IMR-90 (cell line): ENCODE data around the gene CWC25. TPM values are rescaled to one million over a fixed set of nuclear protein-coding genes. Genes with fewer than 3 reads are reported as not detected.

ENCODE experiments used
- ATAC-seq: fragments of 200-7000 bp; cut with Tn5 transposase; 2 replicates; pipeline ENCODE4 v1.9.1; 2020; ENCODE audit warnings: low read depth, mild to moderate bottlenecking, moderate library complexity
- BruUV-seq: library from RNA; stranded (reverse); fragments of 400-500 nt; replicated peaks from 2 replicates; lab custom pipeline; 2021; lab: Mats Ljungman, UMichigan
- CTCF ChIA-PET: fragments of 300-600 bp; formaldehyde crosslinking; extraction: SDS; loops from one replicate; lab custom pipeline; 2021; ENCODE audit warnings: antibody characterized with exemption; lab: Yijun Ruan, JAX
- POLR2A ChIA-PET: fragments of 300-600 bp; sonication (Branson Sonifier 250); formaldehyde crosslinking; loops from one replicate; lab custom pipeline; 2022; ENCODE audit warnings: antibody characterized with exemption; ENCODE audit not compliant: unreplicated experiment; lab: Charles Lee
- DNase-seq: peaks from one replicate; pipeline ENCODE4 v3.0.0; 2013
- H2AFZ ChIP-seq: replicated peaks from 2 replicates; pipeline ENCODE3; 2013; ENCODE audit warnings: low read length, mild to moderate bottlenecking; ENCODE audit not compliant: poor library complexity
- H2AK5ac ChIP-seq: 2 replicates; pipeline ENCODE4 v1.6.1; 2013; ENCODE audit warnings: low read depth, low read length, inconsistent platforms
- H2AK9ac ChIP-seq: replicated peaks from 2 replicates; pipeline ENCODE3; 2013; ENCODE audit warnings: mild to moderate bottlenecking, low read depth, low read length, moderate library complexity; ENCODE audit not compliant: poor library complexity
- H2BK120ac ChIP-seq: 2 replicates; pipeline ENCODE4 v1.6.1; 2013; ENCODE audit warnings: low read depth, low read length, inconsistent platforms
- H2BK15ac ChIP-seq: 3 replicates; pipeline ENCODE4 v1.6.1; 2013; ENCODE audit warnings: low read depth, low read length, inconsistent platforms
- H2BK20ac ChIP-seq: 2 replicates; pipeline ENCODE4 v1.6.1; 2013; ENCODE audit warnings: low read depth, mild to moderate bottlenecking, inconsistent platforms, low read length, moderate library complexity
- H2BK5ac ChIP-seq: 2 replicates; pipeline ENCODE4 v1.6.1; 2013; ENCODE audit warnings: mild to moderate bottlenecking, low read depth, low read length, inconsistent platforms; ENCODE audit not compliant: poor library complexity, severe bottlenecking
- H3K14ac ChIP-seq: replicated peaks from 2 replicates; pipeline ENCODE4 v1.6.1; 2013; ENCODE audit warnings: low read depth, low read length, inconsistent platforms
- H3K18ac ChIP-seq: 2 replicates; pipeline ENCODE4 v1.6.1; 2013; ENCODE audit warnings: low read depth, low read length, control low read depth
- H3K23ac ChIP-seq: 2 replicates; pipeline ENCODE4 v1.6.1; 2013; ENCODE audit warnings: low read depth, low read length, inconsistent platforms
- H3K27ac ChIP-seq: 2 replicates; pipeline ENCODE4 v1.5.1; 2013; ENCODE audit warnings: mild to moderate bottlenecking, control low read depth, low read length; ENCODE audit not compliant: insufficient read depth
- H3K27me3 ChIP-seq: 2 replicates; pipeline ENCODE4 v1.6.1; 2013; ENCODE audit warnings: low read length; ENCODE audit not compliant: control insufficient read depth, insufficient read depth
- H3K36me3 ChIP-seq: 2 replicates; pipeline ENCODE4 v1.6.1; 2013; ENCODE audit warnings: low read length, mixed read lengths; ENCODE audit not compliant: control insufficient read depth, insufficient read depth
- H3K4ac ChIP-seq: 2 replicates; pipeline ENCODE4 v1.6.1; 2013; ENCODE audit warnings: low read depth, low read length, inconsistent platforms
- H3K4me1 ChIP-seq: 2 replicates; pipeline ENCODE4 v1.6.1; 2013; ENCODE audit warnings: low read length, mixed read lengths; ENCODE audit not compliant: control insufficient read depth, insufficient read depth
- H3K4me2 ChIP-seq: 2 replicates; pipeline ENCODE4 v1.6.1; 2013; ENCODE audit warnings: low read depth, mild to moderate bottlenecking, control low read depth, low read length, moderate library complexity
- H3K4me3 ChIP-seq: 2 replicates; pipeline ENCODE4 v1.5.1; 2013; ENCODE audit warnings: low read depth, mild to moderate bottlenecking, control low read depth, low read length, moderate library complexity; ENCODE audit not compliant: insufficient read depth
- H3K56ac ChIP-seq: 2 replicates; pipeline ENCODE4 v1.6.1; 2013; ENCODE audit warnings: low read length, inconsistent platforms; ENCODE audit not compliant: insufficient read depth; ENCODE audit errors: extremely low read depth
- H3K79me1 ChIP-seq, 2 experiments: 2 replicates each; pipeline ENCODE4 v1.6.1; 2013; ENCODE audit warnings: low read length in 2 of 2, inconsistent platforms in 1 of 2, low read depth in 1 of 2
- H3K9ac ChIP-seq: 2 replicates; pipeline ENCODE4 v1.6.1; 2013; ENCODE audit warnings: low read depth, low read length, control low read depth
- H3K9me1 ChIP-seq: 2 replicates; pipeline ENCODE4 v1.6.1; 2013; ENCODE audit warnings: low read length, inconsistent platforms; ENCODE audit not compliant: insufficient read depth
- H3K9me3 ChIP-seq: 2 replicates; pipeline ENCODE4 v1.6.1; 2013; ENCODE audit warnings: low read length; ENCODE audit not compliant: control insufficient read depth, insufficient read depth
- H4K20me1 ChIP-seq: 2 replicates; pipeline ENCODE4 v1.6.1; 2013; ENCODE audit warnings: low read length, inconsistent platforms; ENCODE audit not compliant: insufficient read depth
- H4K5ac ChIP-seq: 2 replicates; pipeline ENCODE4 v1.6.1; 2013; ENCODE audit warnings: mild to moderate bottlenecking, low read depth, low read length, control low read depth
- H4K8ac ChIP-seq, 2 experiments: 2 replicates each; pipeline ENCODE4 v1.6.1; 2013; ENCODE audit warnings: low read depth in 2 of 2, low read length in 2 of 2, control low read depth in 1 of 2, inconsistent platforms in 1 of 2
- H4K91ac ChIP-seq: 2 replicates; pipeline ENCODE4 v1.6.1; 2013; ENCODE audit warnings: low read depth, low read length, inconsistent platforms; ENCODE audit not compliant: insufficient read depth
- BHLHE40 ChIP-seq: fragments of 150-350 bp; IDR thresholded peaks from 2 replicates; pipeline ENCODE4 v1.6.1; 2016; ENCODE audit warnings: mild to moderate bottlenecking, low read depth, low read length
- CEBPB ChIP-seq: IDR thresholded peaks from 2 replicates; pipeline ENCODE4 v1.6.1; 2012; ENCODE audit warnings: low read depth, low read length, improper control_type of control experiment
- CHD1 ChIP-seq: IDR thresholded peaks from 2 replicates; pipeline ENCODE4 v1.6.1; 2012; ENCODE audit warnings: low read depth, low read length, improper control_type of control experiment
- FOS ChIP-seq: fragments of 150-350 bp; IDR thresholded peaks from 2 replicates; pipeline ENCODE4 v1.6.1; 2016; ENCODE audit warnings: low read depth, low read length
- MAFK ChIP-seq: IDR thresholded peaks from 2 replicates; pipeline ENCODE4 v1.6.1; 2012; ENCODE audit warnings: low read depth, low read length, improper control_type of control experiment
- MXI1 ChIP-seq: IDR thresholded peaks from 2 replicates; pipeline ENCODE4 v1.6.1; 2012; ENCODE audit warnings: low read depth, mild to moderate bottlenecking, low read length, moderate library complexity, borderline replicate concordance
- NFE2L2 ChIP-seq: fragments of 150-350 bp; IDR thresholded peaks from 2 replicates; pipeline ENCODE4 v1.6.1; 2016; ENCODE audit warnings: low read depth, mild to moderate bottlenecking, low read length
- POLR2A ChIP-seq: IDR thresholded peaks from 2 replicates; pipeline ENCODE4 v1.6.1; 2012; ENCODE audit warnings: mild to moderate bottlenecking, low read depth, low read length
- RFX5 ChIP-seq: IDR thresholded peaks from 2 replicates; pipeline ENCODE4 v1.8.0; 2012; ENCODE audit warnings: low read depth, mild to moderate bottlenecking, low read length, moderate library complexity
- SMC3 ChIP-seq: fragments of 150-350 bp; IDR thresholded peaks from 2 replicates; pipeline ENCODE4 v1.6.1; 2016; ENCODE audit warnings: low read depth, mild to moderate bottlenecking, antibody characterized with exemption, low read length, moderate library complexity
- WGBS, 2 experiments: methylation state at CpG; one replicate each; pipeline versions ENCODE4 v1.1.5 to v1.1.7; 2013; ENCODE audit warnings: missing lambda C conversion rate in 2 of 2; ENCODE audit not compliant: insufficient read length in 1 of 2; ENCODE audit errors: extremely low coverage in 2 of 2; 5-methylcytosine and 5-hydroxymethylcytosine counted together
- dilution Hi-C: fragments of 300-500 bp; cut with HindIII; formaldehyde crosslinking; loops from one replicate; pipeline ENCODE4 v1.14.3; 2018; ENCODE audit warnings: low sequenced_read_pairs; ENCODE audit not compliant: unreplicated experiment
- in situ Hi-C: fragments of 300-500 bp; cut with MboI; formaldehyde crosslinking; loops from 3 replicates; pipeline ENCODE4 v1.14.3; 2019; ENCODE audit warnings: low sequenced_read_pairs, inconsistent platforms, mixed read lengths
- intact Hi-C: fragments of 100-400 bp; cut with micrococcal nuclease; formaldehyde crosslinking; loops from 2 replicates; pipeline ENCODE4 v1.10.0; 2022
- polyA plus RNA-seq, 3 experiments: library from polyadenylated mRNA; depleted of rRNA; stranded (reverse); fragments of >200 nt; gene quantifications; 2 replicates each; pipeline ENCODE4 v1.2.3, GENCODE V29; 2012; ENCODE audit warnings: low replicate concordance in 1 of 3
- total RNA-seq: library from RNA; depleted of rRNA; stranded (reverse); fragments of >200 nt; gene quantifications from 2 replicates; pipeline ENCODE4 v1.2.3, GENCODE V29; 2012
- TF ChIP-seq, protein P1 (sequence below): fragments of 150-350 bp; IDR thresholded peaks from 2 replicates; pipeline ENCODE4 v1.6.1; 2016; ENCODE audit warnings: low read depth, mild to moderate bottlenecking, low read length, moderate library complexity, borderline replicate concordance
- TF ChIP-seq, protein P2 (sequence below): conservative IDR thresholded peaks from 2 replicates; pipeline ENCODE4 v1.5.1; 2012; ENCODE audit warnings: mild to moderate bottlenecking, low read depth, low read length, improper control_type of control experiment
- TF ChIP-seq, protein P3 (sequence below): fragments of 150-350 bp; IDR thresholded peaks from 2 replicates; pipeline ENCODE4 v1.6.1; 2017; ENCODE audit warnings: mild to moderate bottlenecking, antibody characterized with exemption, low read length, low read depth

CWC25 gene
- total and polyA plus RNA-seq, 2 of the 4 experiments (the other 2 are of a cell fraction) = 9.1 to 16.1 TPM

- CTCF ChIA-PET = interaction anchor here (0.6 to 1.1 kb wide), 3 partner anchors 10 to 56 kb away, joined by 3 read pairs; no protein-coding TSS in a partner anchor
- H3K27ac ChIP-seq = peak within 1 kb of the TSS; percentile 90
- intact Hi-C loops = loop anchor here (1.0 to 5.0 kb wide), 2 partner anchors 75 to 120 kb away; partner anchors contain the start of gene LASP1
These were observed 72.6 kb downstream of the CWC25 start, which contains the start of gene PSMB3 for GRCh38 chr17:38752308-38753070. TSS of gene PSMB3 (plus strand) at chr17:38752741. CDS start at chr17:38752827, 86 bp downstream.

More at GRCh38 chr17:38752308-38753070, 72.6 kb downstream of the CWC25 start, which contains the start of gene PSMB3:
- H2AFZ ChIP-seq = peak within 1 kb of the TSS; percentile 97
- H2BK5ac ChIP-seq = peak within 1 kb of the TSS; percentile 87
- peak; percentile 80 for ATAC-seq
- H2BK20ac ChIP-seq = no peak within 1 kb of the TSS
- in situ Hi-C loops = no loop called here
- peak within 1 kb of the TSS; percentile 68 for H4K91ac ChIP-seq
- H3K4me2 ChIP-seq = peak within 1 kb of the TSS; percentile 91
- peaks cover 7% of the 10 kb centered on the region; the same call in 1 of the 2 replicates for H4K20me1 ChIP-seq
- H3K9me3 ChIP-seq = no peaks in the 10 kb centered on the region
- no peak within 1 kb of the TSS; the same call in 1 of the 2 replicates for H2BK120ac ChIP-seq
- TF ChIP-seq, protein P1, sequence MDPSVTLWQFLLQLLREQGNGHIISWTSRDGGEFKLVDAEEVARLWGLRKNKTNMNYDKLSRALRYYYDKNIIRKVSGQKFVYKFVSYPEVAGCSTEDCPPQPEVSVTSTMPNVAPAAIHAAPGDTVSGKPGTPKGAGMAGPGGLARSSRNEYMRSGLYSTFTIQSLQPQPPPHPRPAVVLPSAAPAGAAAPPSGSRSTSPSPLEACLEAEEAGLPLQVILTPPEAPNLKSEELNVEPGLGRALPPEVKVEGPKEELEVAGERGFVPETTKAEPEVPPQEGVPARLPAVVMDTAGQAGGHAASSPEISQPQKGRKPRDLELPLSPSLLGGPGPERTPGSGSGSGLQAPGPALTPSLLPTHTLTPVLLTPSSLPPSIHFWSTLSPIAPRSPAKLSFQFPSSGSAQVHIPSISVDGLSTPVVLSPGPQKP = no peak
- TF ChIP-seq BHLHE40 (0 out of 2 replicates have a peak, but pooled peaks have one; percentile 51), POLR2A (peak; percentile 35; the same call in 1 of the 2 replicates), NFE2L2 (no peak), MAFK (no peak; the same call in 1 of the 2 replicates), RFX5 (no peak), CEBPB (peak; percentile 93), FOS (peak; percentile 42; the same call in 1 of the 2 replicates), SMC3 (no peak), CHD1 (no peak), MXI1 (peak; percentile 96)
- TF ChIP-seq, protein P2, sequence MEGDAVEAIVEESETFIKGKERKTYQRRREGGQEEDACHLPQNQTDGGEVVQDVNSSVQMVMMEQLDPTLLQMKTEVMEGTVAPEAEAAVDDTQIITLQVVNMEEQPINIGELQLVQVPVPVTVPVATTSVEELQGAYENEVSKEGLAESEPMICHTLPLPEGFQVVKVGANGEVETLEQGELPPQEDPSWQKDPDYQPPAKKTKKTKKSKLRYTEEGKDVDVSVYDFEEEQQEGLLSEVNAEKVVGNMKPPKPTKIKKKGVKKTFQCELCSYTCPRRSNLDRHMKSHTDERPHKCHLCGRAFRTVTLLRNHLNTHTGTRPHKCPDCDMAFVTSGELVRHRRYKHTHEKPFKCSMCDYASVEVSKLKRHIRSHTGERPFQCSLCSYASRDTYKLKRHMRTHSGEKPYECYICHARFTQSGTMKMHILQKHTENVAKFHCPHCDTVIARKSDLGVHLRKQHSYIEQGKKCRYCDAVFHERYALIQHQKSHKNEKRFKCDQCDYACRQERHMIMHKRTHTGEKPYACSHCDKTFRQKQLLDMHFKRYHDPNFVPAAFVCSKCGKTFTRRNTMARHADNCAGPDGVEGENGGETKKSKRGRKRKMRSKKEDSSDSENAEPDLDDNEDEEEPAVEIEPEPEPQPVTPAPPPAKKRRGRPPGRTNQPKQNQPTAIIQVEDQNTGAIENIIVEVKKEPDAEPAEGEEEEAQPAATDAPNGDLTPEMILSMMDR = 0 out of 2 replicates have a peak, but pooled peaks have one; percentile 6
- TF ChIP-seq, protein P3, sequence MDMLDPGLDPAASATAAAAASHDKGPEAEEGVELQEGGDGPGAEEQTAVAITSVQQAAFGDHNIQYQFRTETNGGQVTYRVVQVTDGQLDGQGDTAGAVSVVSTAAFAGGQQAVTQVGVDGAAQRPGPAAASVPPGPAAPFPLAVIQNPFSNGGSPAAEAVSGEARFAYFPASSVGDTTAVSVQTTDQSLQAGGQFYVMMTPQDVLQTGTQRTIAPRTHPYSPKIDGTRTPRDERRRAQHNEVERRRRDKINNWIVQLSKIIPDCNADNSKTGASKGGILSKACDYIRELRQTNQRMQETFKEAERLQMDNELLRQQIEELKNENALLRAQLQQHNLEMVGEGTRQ = peak; percentile 87
- peaks cover 1% of the 10 kb centered on the region; the same call in 1 of the 2 replicates for H3K4me1 ChIP-seq
- dilution Hi-C loops = no loop called here
- H3K9me1 ChIP-seq = no peaks in the 10 kb centered on the region
- H2BK15ac ChIP-seq = no peak within 1 kb of the TSS; the same call in 2 of the 3 replicates
- DNase-seq = peak; percentile 100
- H3K9ac ChIP-seq = peak within 1 kb of the TSS; percentile 97
- peak within 1 kb of the TSS; percentile 75; the same call in 1 of the 2 replicates for H3K23ac ChIP-seq
- peaks cover 14% of the 10 kb centered on the region for H3K36me3 ChIP-seq
- peak within 1 kb of the TSS; percentile 91 for H2AK9ac ChIP-seq
- peak within 1 kb of the TSS; percentile 94 for H2AK5ac ChIP-seq
- no peaks in the 10 kb centered on the region for H3K27me3 ChIP-seq
- H3K79me1 ChIP-seq = peaks cover 8 to 39% of the 10 kb centered on the region in 2 experiments; a peak in 3 of 4 replicates
- H4K5ac ChIP-seq = peak within 1 kb of the TSS; percentile 83
- peak within 1 kb of the TSS; percentile 84 for H3K4me3 ChIP-seq
- peak within 1 kb of the TSS; percentile 90 for H3K14ac ChIP-seq
- H4K8ac ChIP-seq = peak within 1 kb of the TSS; percentile 45 to 91
- H3K18ac ChIP-seq = peak within 1 kb of the TSS; percentile 70
- 0% methylated on average over 33 of the region's 44 CpGs; no CpG with 5 or more reads in 1 of the 2 experiments for WGBS, 2 experiments
- peak within 1 kb of the TSS; percentile 74 for H3K56ac ChIP-seq
- peak within 1 kb of the TSS; percentile 93 for H3K4ac ChIP-seq
- BruUV-seq = no TSS peak
- POLR2A ChIA-PET = no interaction called here
